ENCODE results near the gene BSND. TPM values are rescaled to one million over a fixed set of nuclear protein-coding genes. Genes with fewer than 3 reads are reported as not detected.

BSND gene
- total RNA-seq, 4 donors from 2014 or later, result not detected

DNA sequence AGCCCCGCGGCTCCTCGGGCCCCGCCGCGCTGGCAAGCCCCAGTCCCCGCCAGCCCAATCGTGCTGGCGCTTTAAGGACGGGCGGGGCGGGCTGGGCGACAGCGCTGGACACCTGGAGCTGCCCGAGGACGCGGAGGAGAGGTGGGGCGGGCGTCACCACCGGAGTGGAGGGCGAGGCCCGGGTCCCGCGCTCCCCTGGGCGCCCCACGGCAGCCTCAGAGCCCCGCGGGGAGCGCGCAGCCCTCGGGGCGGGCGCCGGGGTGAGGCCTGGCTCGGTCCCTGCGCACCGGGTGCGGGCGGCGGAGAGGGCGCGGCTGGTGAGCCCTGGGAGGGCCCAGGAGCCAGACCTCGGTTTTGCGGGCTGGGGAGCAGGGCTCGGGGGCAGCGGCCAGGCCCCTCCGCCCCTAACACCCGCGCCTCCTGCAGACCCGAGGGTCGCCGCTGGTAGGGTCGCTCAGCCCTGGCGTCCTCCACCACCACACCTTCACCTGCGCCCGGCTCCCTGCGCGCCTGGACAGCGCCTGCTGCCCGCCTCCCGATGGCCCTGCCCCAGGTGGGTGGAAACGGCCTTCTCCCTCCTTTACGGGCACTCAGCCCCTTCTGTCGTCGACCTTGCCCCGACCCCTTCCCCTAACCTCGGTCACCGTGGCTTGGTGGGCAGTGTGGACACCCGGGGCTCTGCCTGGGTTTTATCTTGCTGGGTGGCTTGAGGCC is 18.0 kb upstream of the BSND start, which contains the start of gene TMEM61:
TMEM61 (plus strand) TSS at position 101 of the 714 bp plus-strand sequence; CDS start at position 539, 438 bp downstream.
- peak; percentile 64 to 72 for ATAC-seq
- intact Hi-C loops (cut with DNase I; ENCODE audit: low total_unique reads) (no loop called here), in situ Hi-C loops (cut with MboI; ENCODE audit: low sequenced_read_pairs in 4 of 4) (no loop called here)
- H3K9me3 ChIP-seq, result no peaks in the 10 kb centered on the region
- peaks cover 0 to 5% of the 10 kb centered on the region in 2 donors for H3K4me1 ChIP-seq
- no peak within 1 kb of the TSS for H3K27ac ChIP-seq
- peak within 1 kb of the TSS; percentile 49 to 54 (median 52) for H3K4me3 ChIP-seq
- TF ChIP-seq, protein P1, sequence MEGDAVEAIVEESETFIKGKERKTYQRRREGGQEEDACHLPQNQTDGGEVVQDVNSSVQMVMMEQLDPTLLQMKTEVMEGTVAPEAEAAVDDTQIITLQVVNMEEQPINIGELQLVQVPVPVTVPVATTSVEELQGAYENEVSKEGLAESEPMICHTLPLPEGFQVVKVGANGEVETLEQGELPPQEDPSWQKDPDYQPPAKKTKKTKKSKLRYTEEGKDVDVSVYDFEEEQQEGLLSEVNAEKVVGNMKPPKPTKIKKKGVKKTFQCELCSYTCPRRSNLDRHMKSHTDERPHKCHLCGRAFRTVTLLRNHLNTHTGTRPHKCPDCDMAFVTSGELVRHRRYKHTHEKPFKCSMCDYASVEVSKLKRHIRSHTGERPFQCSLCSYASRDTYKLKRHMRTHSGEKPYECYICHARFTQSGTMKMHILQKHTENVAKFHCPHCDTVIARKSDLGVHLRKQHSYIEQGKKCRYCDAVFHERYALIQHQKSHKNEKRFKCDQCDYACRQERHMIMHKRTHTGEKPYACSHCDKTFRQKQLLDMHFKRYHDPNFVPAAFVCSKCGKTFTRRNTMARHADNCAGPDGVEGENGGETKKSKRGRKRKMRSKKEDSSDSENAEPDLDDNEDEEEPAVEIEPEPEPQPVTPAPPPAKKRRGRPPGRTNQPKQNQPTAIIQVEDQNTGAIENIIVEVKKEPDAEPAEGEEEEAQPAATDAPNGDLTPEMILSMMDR (IDR thresholded peaks at IDR 0.05 in 4 of 5, conservative IDR thresholded peaks at IDR 0.05 in 1 of 5), result no peak
- no peak for TF ChIP-seq POLR2A (IDR thresholded peaks at IDR 0.05)
- no peaks in the 10 kb centered on the region for H3K36me3 ChIP-seq
- H3K27me3 ChIP-seq, result no peaks in the 10 kb centered on the region
- no peak for DNase-seq

DNA sequence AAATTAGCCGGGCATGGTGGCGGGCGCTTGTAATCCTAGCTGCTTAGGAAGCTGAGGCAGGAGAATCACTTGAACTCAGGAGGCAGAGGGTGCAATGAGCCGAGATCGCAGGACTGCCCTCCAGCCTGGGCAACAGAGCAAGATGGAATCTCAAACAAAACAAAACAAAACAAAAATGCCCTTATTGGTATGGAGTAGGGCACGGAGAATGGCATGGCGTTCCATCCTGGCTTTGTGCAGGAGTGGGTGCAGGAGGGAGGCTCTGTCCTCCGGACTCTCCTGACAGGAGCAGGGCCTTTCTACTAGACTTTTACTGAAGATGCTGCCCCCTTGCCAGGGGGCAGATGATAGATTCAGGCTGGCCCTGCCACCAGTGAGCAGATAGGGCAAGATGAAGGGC is 17.3 kb upstream of the BSND start:
- DNase-seq, result no peak
- in situ Hi-C loops (cut with MboI; ENCODE audit: low sequenced_read_pairs in 4 of 4), result no loop called here
- H3K27me3 ChIP-seq, result no peaks in the 10 kb centered on the region

DNA sequence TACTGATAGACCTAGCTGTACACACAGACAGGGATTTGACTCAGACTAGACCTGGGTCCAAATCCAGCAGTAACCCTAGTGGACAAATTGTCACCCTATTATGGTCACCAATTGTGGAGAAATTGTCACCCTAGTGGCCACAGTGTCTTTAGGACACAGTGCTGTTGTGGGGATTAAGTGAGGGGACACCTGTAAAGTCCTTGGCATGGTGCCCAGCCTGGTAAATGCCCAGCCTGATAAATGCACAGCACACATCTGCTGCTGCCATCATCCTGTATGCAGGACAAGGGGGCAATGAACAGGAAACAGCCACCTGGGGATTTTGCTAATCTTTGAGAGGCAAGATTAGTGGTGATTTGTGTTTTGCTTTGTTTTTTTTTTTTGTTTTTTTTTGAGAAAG is 16.0 kb upstream of the BSND start:
- Histone ChIP-seq H3K36me3 (no peaks in the 10 kb centered on the region), H3K27me3 (no peaks in the 10 kb centered on the region), H3K9me3 (no peaks in the 10 kb centered on the region), H3K4me1 (peaks cover 0 to 5% of the 10 kb centered on the region in 2 donors), H3K27ac (no peak overlapping the region), H3K4me3 (no peak overlapping the region)
- intact Hi-C loops (cut with DNase I; ENCODE audit: low total_unique reads) (no loop called here), in situ Hi-C loops (cut with MboI; ENCODE audit: low sequenced_read_pairs in 4 of 4) (no loop called here)
- TF ChIP-seq POLR2A (IDR thresholded peaks at IDR 0.05), result no peak
- TF ChIP-seq, protein P1 (IDR thresholded peaks at IDR 0.05 in 4 of 5, conservative IDR thresholded peaks at IDR 0.05 in 1 of 5), result no peak
- DNase-seq, result no peak
- ATAC-seq, result no peak

More for the DNA sequence above, 17.3 kb upstream of the BSND start:
- ATAC-seq, result no peak
- TF ChIP-seq, protein P1 (IDR thresholded peaks at IDR 0.05 in 4 of 5, conservative IDR thresholded peaks at IDR 0.05 in 1 of 5), result no peak
- TF ChIP-seq POLR2A (IDR thresholded peaks at IDR 0.05), result no peak
- H3K9me3 ChIP-seq, result no peaks in the 10 kb centered on the region
- H3K4me1 ChIP-seq, result peaks cover 0 to 5% of the 10 kb centered on the region in 2 donors
- no peaks in the 10 kb centered on the region for H3K36me3 ChIP-seq
- intact Hi-C loops (cut with DNase I; ENCODE audit: low total_unique reads), result no loop called here
- H3K27ac ChIP-seq, result no peak overlapping the region
- no peak overlapping the region for H3K4me3 ChIP-seq

GRCh38 chr1:54984131-54984842 is 14.4 kb upstream of the BSND start:
- H3K4me1 ChIP-seq, result peaks cover 0 to 5% of the 10 kb centered on the region in 2 donors
- H3K27ac ChIP-seq, result no peak overlapping the region
- DNase-seq (no peak), ATAC-seq (no peak)
- H3K36me3 ChIP-seq, result no peaks in the 10 kb centered on the region
- H3K27me3 ChIP-seq, result no peaks in the 10 kb centered on the region
- H3K9me3 ChIP-seq, result no peaks in the 10 kb centered on the region
- intact Hi-C loops (cut with DNase I; ENCODE audit: low total_unique reads), result no loop called here
- no peak overlapping the region for H3K4me3 ChIP-seq
- in situ Hi-C loops (cut with MboI; ENCODE audit: low sequenced_read_pairs in 4 of 4), result no loop called here
- TF ChIP-seq, protein P1 (IDR thresholded peaks at IDR 0.05 in 4 of 5, conservative IDR thresholded peaks at IDR 0.05 in 1 of 5), result no peak
- TF ChIP-seq POLR2A (IDR thresholded peaks at IDR 0.05), result no peak

Data from gastrocnemius medialis (tissue), 4 donors.